ENCODE data around the gene OLFML1. TPM values are rescaled to one million over a fixed set of nuclear protein-coding genes. Genes with fewer than 3 reads are reported as not detected.

OLFML1 gene
- total and polyA plus RNA-seq, 2 of the 13 experiments (the other 11 are each of a cell fraction or from before 2014, with no cell fraction given) = 0.89 to 0.90 TPM

DNA sequence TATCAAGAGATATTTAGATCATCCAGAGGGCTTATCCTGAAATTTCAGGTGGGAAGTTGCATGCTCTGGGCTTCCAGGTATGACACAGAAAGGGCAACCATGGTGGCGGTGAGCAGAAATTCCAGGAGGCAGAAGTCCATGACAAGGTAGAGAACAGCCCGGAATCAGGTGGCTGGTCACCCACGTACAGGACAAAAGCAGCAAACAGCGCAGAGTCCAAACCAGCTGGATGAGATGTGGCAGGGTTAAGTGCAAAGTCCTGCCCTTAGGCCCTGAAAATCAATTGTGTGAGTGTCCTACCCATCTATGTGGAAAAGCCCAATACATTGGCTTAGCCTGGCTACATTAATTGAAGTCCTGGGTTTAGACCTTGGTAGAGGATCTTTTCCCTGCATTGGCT, 40.1 kb downstream of the OLFML1 start (continued):
- peak; percentile 81; the same call in 1 of the 2 replicates for TF ChIP-seq ZNF614 (CRISPR knock-in tag; IDR thresholded peaks at IDR 0.05; ENCODE audit: borderline replicate concordance)
- peak; percentile 75 for TF ChIP-seq ZMYM2 (CRISPR knock-in tag; IDR thresholded peaks at IDR 0.05)
- no peak for TF ChIP-seq MTF1 (CRISPR knock-in tag; IDR thresholded peaks at IDR 0.05)
- no peak for TF ChIP-seq ZNF839 (CRISPR knock-in tag; IDR thresholded peaks at IDR 0.05; ENCODE audit: borderline replicate concordance)
- no peak for TF ChIP-seq ZNF510 (CRISPR knock-in tag; IDR thresholded peaks at IDR 0.05; ENCODE audit: low read depth)
- TF ChIP-seq, protein P1, sequence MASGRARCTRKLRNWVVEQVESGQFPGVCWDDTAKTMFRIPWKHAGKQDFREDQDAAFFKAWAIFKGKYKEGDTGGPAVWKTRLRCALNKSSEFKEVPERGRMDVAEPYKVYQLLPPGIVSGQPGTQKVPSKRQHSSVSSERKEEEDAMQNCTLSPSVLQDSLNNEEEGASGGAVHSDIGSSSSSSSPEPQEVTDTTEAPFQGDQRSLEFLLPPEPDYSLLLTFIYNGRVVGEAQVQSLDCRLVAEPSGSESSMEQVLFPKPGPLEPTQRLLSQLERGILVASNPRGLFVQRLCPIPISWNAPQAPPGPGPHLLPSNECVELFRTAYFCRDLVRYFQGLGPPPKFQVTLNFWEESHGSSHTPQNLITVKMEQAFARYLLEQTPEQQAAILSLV (CRISPR knock-in tag; IDR thresholded peaks at IDR 0.05; ENCODE audit: borderline replicate concordance) = no peak
- TF ChIP-seq ZNF567 (CRISPR knock-in tag; IDR thresholded peaks at IDR 0.05; ENCODE audit: borderline replicate concordance) = no peak
- TF ChIP-seq, protein P2, sequence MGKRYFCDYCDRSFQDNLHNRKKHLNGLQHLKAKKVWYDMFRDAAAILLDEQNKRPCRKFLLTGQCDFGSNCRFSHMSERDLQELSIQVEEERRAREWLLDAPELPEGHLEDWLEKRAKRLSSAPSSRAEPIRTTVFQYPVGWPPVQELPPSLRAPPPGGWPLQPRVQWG (CRISPR knock-in tag; IDR thresholded peaks at IDR 0.05; ENCODE audit: borderline replicate concordance, low read depth) = no peak
- no peak for TF ChIP-seq PAWR (CRISPR knock-in tag; IDR thresholded peaks at IDR 0.05; ENCODE audit: borderline replicate concordance)
- no peak for TF ChIP-seq ZNF703 (CRISPR knock-in tag; IDR thresholded peaks at IDR 0.05; ENCODE audit: borderline replicate concordance)
- no peak for TF ChIP-seq ZNF432 (CRISPR knock-in tag; IDR thresholded peaks at IDR 0.05; ENCODE audit: borderline replicate concordance)
- peak; percentile 34; the same call in 1 of the 2 replicates for TF ChIP-seq KAT2B (IDR thresholded peaks at IDR 0.05; ENCODE audit: borderline replicate concordance, low read depth, low read length)
- TF ChIP-seq ZNF562 (CRISPR knock-in tag; IDR thresholded peaks at IDR 0.05; ENCODE audit: borderline replicate concordance) = no peak
- no peak for TF ChIP-seq ZNF672 (CRISPR knock-in tag; IDR thresholded peaks at IDR 0.05)
- no peak for TF ChIP-seq ZNF17 (CRISPR knock-in tag; IDR thresholded peaks at IDR 0.05)
- no peak for TF ChIP-seq ZFP41 (CRISPR knock-in tag; IDR thresholded peaks at IDR 0.05; ENCODE audit: borderline replicate concordance)
- no peak for TF ChIP-seq ZNF883 (CRISPR knock-in tag; IDR thresholded peaks at IDR 0.05; ENCODE audit: not compliant biosample characterization)
- no peak for TF ChIP-seq SRY (CRISPR knock-in tag; IDR thresholded peaks at IDR 0.05)
- TF ChIP-seq, protein P3, sequence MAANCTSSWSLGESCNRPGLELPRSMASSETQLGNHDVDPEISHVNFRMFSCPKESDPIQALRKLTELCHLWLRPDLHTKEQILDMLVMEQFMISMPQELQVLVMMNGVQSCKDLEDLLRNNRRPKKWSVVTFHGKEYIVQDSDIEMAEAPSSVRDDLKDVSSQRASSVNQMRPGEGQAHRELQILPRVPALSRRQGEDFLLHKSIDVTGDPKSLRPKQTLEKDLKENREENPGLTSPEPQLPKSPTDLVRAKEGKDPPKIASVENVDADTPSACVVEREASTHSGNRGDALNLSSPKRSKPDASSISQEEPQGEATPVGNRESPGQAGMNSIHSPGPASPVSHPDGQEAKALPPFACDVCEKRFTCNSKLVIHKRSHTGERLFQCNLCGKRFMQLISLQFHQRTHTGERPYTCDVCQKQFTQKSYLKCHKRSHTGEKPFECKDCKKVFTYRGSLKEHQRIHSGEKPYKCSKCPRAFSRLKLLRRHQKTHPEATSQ (CRISPR knock-in tag; IDR thresholded peaks at IDR 0.05; ENCODE audit: borderline replicate concordance) = no peak
- TF ChIP-seq SOX5 (CRISPR knock-in tag; IDR thresholded peaks at IDR 0.05; ENCODE audit: borderline replicate concordance) = peak; percentile 89
- no peak for TF ChIP-seq CREB3 (CRISPR knock-in tag; IDR thresholded peaks at IDR 0.05)
- TF ChIP-seq ZNF776 (CRISPR knock-in tag; IDR thresholded peaks at IDR 0.05) = no peak
- peak; percentile 47; the same call in 1 of the 2 replicates for TF ChIP-seq ZBTB34 (CRISPR knock-in tag; IDR thresholded peaks at IDR 0.05)
- TF ChIP-seq GLI4 (CRISPR knock-in tag; IDR thresholded peaks at IDR 0.05; ENCODE audit: borderline replicate concordance) = no peak
- no peak for TF ChIP-seq HNRNPUL1 (IDR thresholded peaks at IDR 0.05; ENCODE audit: low read depth, low read length)

All from HepG2 (cell line).